22Rv1 (cell line): ENCODE results near the gene PLCB1.

Experiments
- ZFX ChIP-seq: fragments of 450-650 bp; IDR thresholded peaks from 2 replicates; pipeline ENCODE4 v1.6.1; 2017; ENCODE audit warnings: antibody characterized with exemption, borderline replicate concordance
- TF ChIP-seq, protein P1 (sequence below): fragments of 450-650 bp; IDR thresholded peaks from 2 replicates; pipeline ENCODE4 v1.5.1; 2017; ENCODE audit warnings: mild to moderate bottlenecking

DNA sequence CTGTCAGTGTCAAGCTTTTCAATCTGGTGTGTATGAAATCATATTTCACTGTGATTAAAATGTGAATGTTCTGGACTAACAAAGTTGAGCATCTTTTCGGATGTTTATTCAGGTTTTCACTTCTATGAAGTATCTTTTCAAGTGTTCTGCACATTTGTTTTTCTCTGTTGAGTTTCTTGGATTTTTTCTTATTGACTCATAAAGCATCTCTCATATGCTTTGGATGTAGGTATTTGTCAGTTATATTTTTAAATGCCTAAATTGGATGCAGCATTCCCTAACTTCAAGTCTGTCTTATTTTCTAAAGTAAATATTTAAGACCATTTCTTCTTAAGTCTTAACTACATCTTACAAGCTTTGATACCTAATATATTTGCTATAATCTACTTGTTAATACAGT, 398.0 kb downstream of the PLCB1 start:
- TF ChIP-seq, protein P1, sequence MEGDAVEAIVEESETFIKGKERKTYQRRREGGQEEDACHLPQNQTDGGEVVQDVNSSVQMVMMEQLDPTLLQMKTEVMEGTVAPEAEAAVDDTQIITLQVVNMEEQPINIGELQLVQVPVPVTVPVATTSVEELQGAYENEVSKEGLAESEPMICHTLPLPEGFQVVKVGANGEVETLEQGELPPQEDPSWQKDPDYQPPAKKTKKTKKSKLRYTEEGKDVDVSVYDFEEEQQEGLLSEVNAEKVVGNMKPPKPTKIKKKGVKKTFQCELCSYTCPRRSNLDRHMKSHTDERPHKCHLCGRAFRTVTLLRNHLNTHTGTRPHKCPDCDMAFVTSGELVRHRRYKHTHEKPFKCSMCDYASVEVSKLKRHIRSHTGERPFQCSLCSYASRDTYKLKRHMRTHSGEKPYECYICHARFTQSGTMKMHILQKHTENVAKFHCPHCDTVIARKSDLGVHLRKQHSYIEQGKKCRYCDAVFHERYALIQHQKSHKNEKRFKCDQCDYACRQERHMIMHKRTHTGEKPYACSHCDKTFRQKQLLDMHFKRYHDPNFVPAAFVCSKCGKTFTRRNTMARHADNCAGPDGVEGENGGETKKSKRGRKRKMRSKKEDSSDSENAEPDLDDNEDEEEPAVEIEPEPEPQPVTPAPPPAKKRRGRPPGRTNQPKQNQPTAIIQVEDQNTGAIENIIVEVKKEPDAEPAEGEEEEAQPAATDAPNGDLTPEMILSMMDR, result no peak
- no peak for TF ChIP-seq ZFX
